ENCODE results near the gene PRKAA1. TPM values are rescaled to one million over a fixed set of nuclear protein-coding genes. Genes with fewer than 3 reads are reported as not detected.

PRKAA1 gene
- total and polyA plus RNA-seq, 2 of the 4 experiments (the other 2 are of a cell fraction): 47.7 to 94.1 TPM

DNA sequence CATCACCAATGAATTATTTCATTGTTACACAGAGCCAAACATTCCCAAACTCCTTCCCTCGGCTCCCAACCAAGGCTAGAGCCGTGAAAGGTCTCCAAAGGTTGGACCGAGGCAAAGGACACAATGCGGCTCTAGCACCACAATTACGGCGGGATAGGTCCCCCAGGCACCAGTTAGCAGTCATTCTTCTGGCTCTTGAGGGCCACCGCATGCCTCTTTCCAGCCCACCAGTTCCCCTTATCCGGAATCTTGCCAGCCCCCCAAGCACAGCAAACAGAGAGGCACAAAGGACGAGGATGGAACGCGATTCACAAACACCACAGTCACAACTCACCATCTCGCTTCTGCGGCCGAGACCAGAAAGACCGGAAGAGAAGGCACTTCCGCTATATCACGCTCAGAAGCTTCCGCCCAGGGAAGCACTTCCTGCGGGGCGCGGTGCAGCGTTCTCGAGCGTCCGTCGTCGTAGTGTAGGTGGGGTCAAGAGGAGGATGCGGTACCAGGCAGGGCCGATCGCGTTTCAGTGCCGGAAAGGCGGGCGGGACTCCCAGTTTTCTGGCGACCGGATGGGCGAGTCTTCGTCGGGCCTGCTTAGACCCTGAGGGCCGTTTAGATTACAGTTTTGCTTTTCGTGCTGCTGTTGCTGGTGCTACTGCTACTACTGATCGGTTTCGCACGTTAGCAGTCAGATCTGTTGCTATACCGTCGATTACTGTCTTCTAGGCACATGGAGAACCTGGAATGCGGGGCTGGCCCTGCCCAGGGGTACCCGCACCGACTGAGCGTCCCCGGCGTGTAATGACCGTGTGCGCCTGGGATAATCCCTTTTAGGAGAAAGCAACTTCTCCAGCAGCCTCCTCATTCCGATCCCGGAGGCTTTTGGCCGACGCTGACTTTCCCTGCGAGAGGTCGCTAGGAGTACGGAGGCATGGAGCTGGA lies 36.9 kb upstream of the PRKAA1 start, which contains the start of gene RPL37:
RPL37 (minus strand) TSS at position 374 of the 939 bp plus-strand sequence; CDS start at position 337, 37 bp downstream.
- Histone ChIP-seq H2BK15ac (ENCODE audit: low read depth, low read length) (peak within 1 kb of the TSS; percentile 85; the same call in 1 of the 3 replicates), H3K27me3 (ENCODE audit: control insufficient read depth, insufficient read depth, low read length) (no peaks in the 10 kb centered on the region), H2BK20ac (ENCODE audit: low read depth, low read length) (0 out of 2 replicates have a peak within 1 kb of the TSS, but pooled peaks have one; percentile 14), H2AFZ (replicated peaks; ENCODE audit: low read length, poor library complexity) (peak within 1 kb of the TSS; percentile 100), H4K8ac (ENCODE audit: low read depth in 2 of 2, low read length in 2 of 2) (peak within 1 kb of the TSS; percentile 97 to 100), H3K27ac (ENCODE audit: insufficient read depth, low read length) (peak within 1 kb of the TSS; percentile 89), H3K4me1 (ENCODE audit: control insufficient read depth, insufficient read depth, low read length) (peaks cover 2% of the 10 kb centered on the region; the same call in 1 of the 2 replicates), H3K23ac (ENCODE audit: low read depth, low read length) (peak within 1 kb of the TSS; percentile 96), H3K14ac (replicated peaks; ENCODE audit: low read depth, low read length) (peak within 1 kb of the TSS; percentile 99), H3K56ac (ENCODE audit: extremely low read depth, insufficient read depth, low read length) (peak within 1 kb of the TSS; percentile 98), H3K18ac (ENCODE audit: low read depth, low read length) (peak within 1 kb of the TSS; percentile 66), H3K79me1 (ENCODE audit: low read depth in 1 of 2, low read length in 2 of 2) (peaks cover 9 to 54% of the 10 kb centered on the region in 2 experiments; a peak in 3 of 4 replicates), H3K9me3 (ENCODE audit: control insufficient read depth, insufficient read depth, low read length) (no peaks in the 10 kb centered on the region), H2BK120ac (ENCODE audit: low read depth, low read length) (peak within 1 kb of the TSS; percentile 66; the same call in 1 of the 2 replicates), H3K36me3 (ENCODE audit: control insufficient read depth, insufficient read depth, low read length) (peaks cover 36% of the 10 kb centered on the region), H3K9ac (ENCODE audit: low read depth, low read length) (peak within 1 kb of the TSS; percentile 95), H3K4me3 (ENCODE audit: insufficient read depth, low read depth, low read length) (peak within 1 kb of the TSS; percentile 74), H2AK5ac (ENCODE audit: low read depth, low read length) (peak within 1 kb of the TSS; percentile 99), H3K9me1 (ENCODE audit: insufficient read depth, low read length) (0 out of 2 replicates have a peak, but pooled peaks cover 2% of the 10 kb centered on the region), H4K5ac (ENCODE audit: low read depth, low read length) (peak within 1 kb of the TSS; percentile 93), H4K20me1 (ENCODE audit: insufficient read depth, low read length) (peaks cover 48% of the 10 kb centered on the region), H2BK5ac (ENCODE audit: low read depth, low read length, poor library complexity, severe bottlenecking) (peak within 1 kb of the TSS; percentile 89), H3K4me2 (ENCODE audit: low read depth, low read length) (peak within 1 kb of the TSS; percentile 98), H3K4ac (ENCODE audit: low read depth, low read length) (peak within 1 kb of the TSS; percentile 99), H2AK9ac (replicated peaks; ENCODE audit: low read depth, low read length, poor library complexity) (peak within 1 kb of the TSS; percentile 97), H4K91ac (ENCODE audit: insufficient read depth, low read depth, low read length) (peak within 1 kb of the TSS; percentile 98)
- ChIA-PET POLR2A (ENCODE audit: unreplicated experiment) (interaction anchor here (0.6 kb wide), 1 partner anchor 145 kb away, joined by 3 read pairs; no protein-coding TSS in a partner anchor), CTCF (no interaction called here)
- DNase-seq: peak; percentile 97
- in situ Hi-C loops (cut with MboI; ENCODE audit: low sequenced_read_pairs) (no loop called here), intact Hi-C loops (cut with micrococcal nuclease) (loop anchor here (2.0 to 5.0 kb wide), 2 partner anchors 80 to 1413 kb away; partner anchors contain the start of genes DAB2 and TTC33), dilution Hi-C loops (cut with HindIII; ENCODE audit: low sequenced_read_pairs, unreplicated experiment) (no loop called here)
- TSS peak; percentile 98 for BruUV-seq (replicated peaks)
- 1% methylated on average over 28 of the region's 61 CpGs; no CpG with 5 or more reads in 1 of the 2 experiments for WGBS, 2 experiments (ENCODE audit: extremely low coverage in 2 of 2, insufficient read length in 1 of 2)
- ATAC-seq (ENCODE audit: low read depth): peak; percentile 97
- TF ChIP-seq CHD1 (IDR thresholded peaks at IDR 0.05; ENCODE audit: low read depth, low read length): no peak
- TF ChIP-seq, protein P1, sequence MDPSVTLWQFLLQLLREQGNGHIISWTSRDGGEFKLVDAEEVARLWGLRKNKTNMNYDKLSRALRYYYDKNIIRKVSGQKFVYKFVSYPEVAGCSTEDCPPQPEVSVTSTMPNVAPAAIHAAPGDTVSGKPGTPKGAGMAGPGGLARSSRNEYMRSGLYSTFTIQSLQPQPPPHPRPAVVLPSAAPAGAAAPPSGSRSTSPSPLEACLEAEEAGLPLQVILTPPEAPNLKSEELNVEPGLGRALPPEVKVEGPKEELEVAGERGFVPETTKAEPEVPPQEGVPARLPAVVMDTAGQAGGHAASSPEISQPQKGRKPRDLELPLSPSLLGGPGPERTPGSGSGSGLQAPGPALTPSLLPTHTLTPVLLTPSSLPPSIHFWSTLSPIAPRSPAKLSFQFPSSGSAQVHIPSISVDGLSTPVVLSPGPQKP (IDR thresholded peaks at IDR 0.05; ENCODE audit: borderline replicate concordance, low read depth, low read length): 0 out of 2 replicates have a peak, but pooled peaks have one; percentile 23
- TF ChIP-seq BHLHE40 (IDR thresholded peaks at IDR 0.05; ENCODE audit: low read depth, low read length): 0 out of 2 replicates have a peak, but pooled peaks have one; percentile 16
- TF ChIP-seq MAZ (IDR thresholded peaks at IDR 0.05; ENCODE audit: borderline replicate concordance, low read depth, low read length): peak; percentile 86
- TF ChIP-seq CEBPB (IDR thresholded peaks at IDR 0.05; ENCODE audit: low read depth, low read length): no peak
- peak; percentile 70; the same call in 1 of the 2 replicates for TF ChIP-seq MXI1 (IDR thresholded peaks at IDR 0.05; ENCODE audit: borderline replicate concordance, low read depth, low read length)
- TF ChIP-seq, protein P2, sequence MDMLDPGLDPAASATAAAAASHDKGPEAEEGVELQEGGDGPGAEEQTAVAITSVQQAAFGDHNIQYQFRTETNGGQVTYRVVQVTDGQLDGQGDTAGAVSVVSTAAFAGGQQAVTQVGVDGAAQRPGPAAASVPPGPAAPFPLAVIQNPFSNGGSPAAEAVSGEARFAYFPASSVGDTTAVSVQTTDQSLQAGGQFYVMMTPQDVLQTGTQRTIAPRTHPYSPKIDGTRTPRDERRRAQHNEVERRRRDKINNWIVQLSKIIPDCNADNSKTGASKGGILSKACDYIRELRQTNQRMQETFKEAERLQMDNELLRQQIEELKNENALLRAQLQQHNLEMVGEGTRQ (IDR thresholded peaks at IDR 0.05; ENCODE audit: low read depth, low read length): no peak
- TF ChIP-seq SMC3 (IDR thresholded peaks at IDR 0.05; ENCODE audit: low read depth, low read length): no peak
- TF ChIP-seq MAFK (IDR thresholded peaks at IDR 0.05; ENCODE audit: low read depth, low read length): no peak
- 0 out of 2 replicates have a peak, but pooled peaks have one; percentile 29 for TF ChIP-seq FOS (IDR thresholded peaks at IDR 0.05; ENCODE audit: low read depth, low read length)
- peak; percentile 98 for TF ChIP-seq POLR2A (IDR thresholded peaks at IDR 0.05; ENCODE audit: low read depth, low read length)
- no peak; the same call in 1 of the 2 replicates for TF ChIP-seq RAD21 (IDR thresholded peaks at IDR 0.05; ENCODE audit: low read length)
- TF ChIP-seq NFE2L2 (IDR thresholded peaks at IDR 0.05; ENCODE audit: low read depth, low read length): 0 out of 2 replicates have a peak, but pooled peaks have one; percentile 22
- TF ChIP-seq RCOR1 (IDR thresholded peaks at IDR 0.05; ENCODE audit: insufficient replicate concordance, low read length): no peak
- no peak for TF ChIP-seq RFX5 (IDR thresholded peaks at IDR 0.05; ENCODE audit: low read depth, low read length)
